Measurements from ENCODE around the gene FGFR2. TPM values are rescaled to one million over a fixed set of nuclear protein-coding genes. Genes with fewer than 3 reads are reported as not detected.

FGFR2 gene
- total and polyA plus RNA-seq, 2 donors (not counting 3 experiments of a cell fraction or from before 2014, with no cell fraction given), result 0.06 TPM; not detected in 1

GRCh38 chr10:121436630-121437341 is 161.5 kb downstream of the FGFR2 start:
- Histone ChIP-seq H3K4me3 (replicated peaks in 1 of 3; ENCODE audit: insufficient read depth in 1 of 3, low read depth in 1 of 3, low read length in 3 of 3) (no peak overlapping the region), H3K9ac (replicated peaks; ENCODE audit: extremely low read depth, insufficient read depth, low read length) (no peak overlapping the region), H3K36me3 (ENCODE audit: control insufficient read depth in 2 of 2, extremely low read depth in 1 of 2, insufficient read depth in 2 of 2, low read length in 2 of 2) (no peaks in the 10 kb centered on the region), H3K27ac (ENCODE audit: insufficient read depth, low read depth, low read length) (no peak overlapping the region), H2AFZ (ENCODE audit: low read depth, low read length) (no peak overlapping the region), H4K20me1 (replicated peaks; ENCODE audit: control insufficient read depth, extremely low read depth, insufficient read depth, low read length) (no peaks in the 10 kb centered on the region), H3K27me3 (ENCODE audit: control insufficient read depth in 2 of 2, insufficient read depth in 2 of 2, low read length in 2 of 2) (no peaks in the 10 kb centered on the region), H3K4me1 (ENCODE audit: control insufficient read depth, extremely low read depth, insufficient read depth, low read length) (no peaks in the 10 kb centered on the region), H3K79me2 (ENCODE audit: control insufficient read depth, insufficient read depth, low read length) (no peaks in the 10 kb centered on the region), H3K9me1 (replicated peaks; ENCODE audit: control insufficient read depth, extremely low read depth, insufficient read depth, low read length) (no peaks in the 10 kb centered on the region), H3K9me3 (replicated peaks; ENCODE audit: control insufficient read depth, insufficient read depth, low read length) (peaks cover 3% of the 10 kb centered on the region), H3K4me2 (ENCODE audit: insufficient read depth, low read length) (no peak overlapping the region)
- BruUV-seq (replicated peaks), result no TSS peak
- intact Hi-C loops (cut with micrococcal nuclease) (no loop called here), dilution Hi-C loops (cut with MboI; ENCODE audit: extremely low pct_ligation_motif_present, low sequenced_read_pairs) (no loop called here)
- TF ChIP-seq GATA2 (IDR thresholded peaks at IDR 0.05; ENCODE audit: insufficient read depth, insufficient read length, low read depth, low read length) (no peak), EZH2 (IDR thresholded peaks at IDR 0.05; ENCODE audit: borderline replicate concordance, low read depth, low read length, severe bottlenecking) (no peak), CTCF (IDR thresholded peaks at IDR 0.05; ENCODE audit: extremely low read depth in 1 of 2, insufficient read depth in 1 of 2, low read depth in 1 of 2, low read length in 2 of 2) (no peak), FOS (IDR thresholded peaks at IDR 0.05; ENCODE audit: borderline replicate concordance, insufficient read depth, low read length) (no peak), JUN (IDR thresholded peaks at IDR 0.05; ENCODE audit: borderline replicate concordance, insufficient read depth, insufficient read length, low read depth) (no peak), POLR2A (IDR thresholded peaks at IDR 0.05; ENCODE audit: low read depth, low read length) (no peak), MYC (IDR thresholded peaks at IDR 0.05; ENCODE audit: low read depth, low read length) (no peak)
- FAIRE-seq, result no peak
- POLR2A ChIA-PET, result no interaction called here
- no peak for DNase-seq (ENCODE audit: low read depth, low spot score)
- CTCF ChIA-PET, result no interaction called here
